Measurements from ENCODE around the gene ILDR2. TPM values are rescaled to one million over a fixed set of nuclear protein-coding genes. Genes with fewer than 3 reads are reported as not detected.

ILDR2 gene
- total RNA-seq, 1 donor from 2014 or later: 0.56 TPM

GRCh38 chr1:166972193-166972592, 3.1 kb downstream of the ILDR2 start:
- DNase-seq: no peak
- H3K4me3 Mint-ChIP-seq (ENCODE audit: unreplicated experiment): no peak overlapping the region
- peaks cover 16% of the 10 kb centered on the region for H3K27me3 Mint-ChIP-seq (ENCODE audit: unreplicated experiment)
- peaks cover 5% of the 10 kb centered on the region for H3K4me1 Mint-ChIP-seq (ENCODE audit: low read depth, unreplicated experiment)
- H3K9me3 Mint-ChIP-seq (ENCODE audit: unreplicated experiment): peaks cover 3% of the 10 kb centered on the region
- TF ChIP-seq CTCF (IDR thresholded peaks at IDR 0.05; ENCODE audit: partially characterized antibody, unreplicated experiment): no peak
- no peak overlapping the region for H3K27ac Mint-ChIP-seq (ENCODE audit: unreplicated experiment)
- H3K36me3 Mint-ChIP-seq (ENCODE audit: unreplicated experiment): no peaks in the 10 kb centered on the region

GRCh38 chr1:166971252-166971651, 4.1 kb downstream of the ILDR2 start:
- peaks cover 10% of the 10 kb centered on the region for H3K27me3 Mint-ChIP-seq (ENCODE audit: unreplicated experiment)
- H3K9me3 Mint-ChIP-seq (ENCODE audit: unreplicated experiment): peaks cover 3% of the 10 kb centered on the region
- H3K36me3 Mint-ChIP-seq (ENCODE audit: unreplicated experiment): no peaks in the 10 kb centered on the region
- no peak overlapping the region for H3K4me3 Mint-ChIP-seq (ENCODE audit: unreplicated experiment)
- no peak for DNase-seq
- no peak for TF ChIP-seq CTCF (IDR thresholded peaks at IDR 0.05; ENCODE audit: partially characterized antibody, unreplicated experiment)
- H3K27ac Mint-ChIP-seq (ENCODE audit: unreplicated experiment): no peak overlapping the region
- peaks cover 5% of the 10 kb centered on the region for H3K4me1 Mint-ChIP-seq (ENCODE audit: low read depth, unreplicated experiment)

GRCh38 chr1:166969074-166969677, 6.2 kb downstream of the ILDR2 start:
- H3K9me3 Mint-ChIP-seq (ENCODE audit: unreplicated experiment): peaks cover 3% of the 10 kb centered on the region
- H3K36me3 Mint-ChIP-seq (ENCODE audit: unreplicated experiment): no peaks in the 10 kb centered on the region
- no peaks in the 10 kb centered on the region for H3K4me1 Mint-ChIP-seq (ENCODE audit: low read depth, unreplicated experiment)
- DNase-seq: no peak
- no peak overlapping the region for H3K4me3 Mint-ChIP-seq (ENCODE audit: unreplicated experiment)
- H3K27ac Mint-ChIP-seq (ENCODE audit: unreplicated experiment): no peak overlapping the region
- no peak for TF ChIP-seq CTCF (IDR thresholded peaks at IDR 0.05; ENCODE audit: partially characterized antibody, unreplicated experiment)
- peaks cover 5% of the 10 kb centered on the region for H3K27me3 Mint-ChIP-seq (ENCODE audit: unreplicated experiment)

- TF ChIP-seq CTCF (IDR thresholded peaks at IDR 0.05; ENCODE audit: partially characterized antibody, unreplicated experiment): no peak
- no peaks in the 10 kb centered on the region for H3K36me3 Mint-ChIP-seq (ENCODE audit: unreplicated experiment)
- H3K27ac Mint-ChIP-seq (ENCODE audit: unreplicated experiment): no peak overlapping the region
- H3K4me3 Mint-ChIP-seq (ENCODE audit: unreplicated experiment): no peak overlapping the region
- no peaks in the 10 kb centered on the region for H3K9me3 Mint-ChIP-seq (ENCODE audit: unreplicated experiment)
- no peaks in the 10 kb centered on the region for H3K4me1 Mint-ChIP-seq (ENCODE audit: low read depth, unreplicated experiment)
- H3K27me3 Mint-ChIP-seq (ENCODE audit: unreplicated experiment): no peaks in the 10 kb centered on the region
- DNase-seq: no peak
Observed at GRCh38 chr1:166960858-166961474, 14.4 kb downstream of the ILDR2 start.

GRCh38 chr1:166956872-166957271, 18.5 kb downstream of the ILDR2 start:
- H3K4me1 Mint-ChIP-seq (ENCODE audit: low read depth, unreplicated experiment): no peaks in the 10 kb centered on the region
- DNase-seq: no peak
- H3K27me3 Mint-ChIP-seq (ENCODE audit: unreplicated experiment): no peaks in the 10 kb centered on the region
- H3K27ac Mint-ChIP-seq (ENCODE audit: unreplicated experiment): no peak overlapping the region
- no peak overlapping the region for H3K4me3 Mint-ChIP-seq (ENCODE audit: unreplicated experiment)
- H3K36me3 Mint-ChIP-seq (ENCODE audit: unreplicated experiment): no peaks in the 10 kb centered on the region
- TF ChIP-seq CTCF (IDR thresholded peaks at IDR 0.05; ENCODE audit: partially characterized antibody, unreplicated experiment): no peak
- no peaks in the 10 kb centered on the region for H3K9me3 Mint-ChIP-seq (ENCODE audit: unreplicated experiment)

Measured in glutamatergic neuron (in vitro differentiated cells).